ENCODE data around the gene ZNF469.

ZNF469 gene

GRCh38 chr16:88382491-88383400 is at the start of gene ZNF469:
Gene ZNF469 (plus strand): TSS chr16:88382959. CDS start chr16:88427471, 44,512 bp downstream.
- peak in 1 of 2 donors; percentile 34 for DNase-seq

GRCh38 chr16:88333848-88334777 is 48.6 kb upstream of the ZNF469 start:
- no peak for DNase-seq

- no peak for DNase-seq
These were observed 47.7 kb upstream of the ZNF469 start for GRCh38 chr16:88334778-88335720.

- no peak for DNase-seq
These were observed 45.7 kb upstream of the ZNF469 start for GRCh38 chr16:88337021-88337420.

GRCh38 chr16:88337538-88337937 is 45.2 kb upstream of the ZNF469 start:
- DNase-seq, result no peak

DNA sequence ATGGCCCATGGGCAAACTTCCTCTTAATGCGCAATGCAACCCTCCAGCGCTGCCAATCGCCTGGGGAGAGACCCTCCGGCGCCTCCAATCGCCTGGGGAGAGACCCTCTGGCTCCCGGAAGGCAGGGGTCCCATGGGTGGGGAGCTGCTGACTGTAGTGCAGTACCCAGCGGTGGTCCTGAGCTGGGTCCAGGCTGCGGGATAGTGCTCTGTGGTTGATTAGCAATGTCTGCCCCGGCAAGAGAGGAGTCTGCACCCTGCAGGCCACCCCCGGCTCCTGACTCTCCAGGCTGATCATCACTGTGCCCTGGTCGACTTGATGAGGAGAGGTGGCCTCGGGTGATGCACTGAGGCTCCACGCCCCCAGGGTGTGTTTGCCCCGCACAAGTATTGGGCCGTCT is 44.6 kb upstream of the ZNF469 start:
- DNase-seq, result no peak

DNA sequence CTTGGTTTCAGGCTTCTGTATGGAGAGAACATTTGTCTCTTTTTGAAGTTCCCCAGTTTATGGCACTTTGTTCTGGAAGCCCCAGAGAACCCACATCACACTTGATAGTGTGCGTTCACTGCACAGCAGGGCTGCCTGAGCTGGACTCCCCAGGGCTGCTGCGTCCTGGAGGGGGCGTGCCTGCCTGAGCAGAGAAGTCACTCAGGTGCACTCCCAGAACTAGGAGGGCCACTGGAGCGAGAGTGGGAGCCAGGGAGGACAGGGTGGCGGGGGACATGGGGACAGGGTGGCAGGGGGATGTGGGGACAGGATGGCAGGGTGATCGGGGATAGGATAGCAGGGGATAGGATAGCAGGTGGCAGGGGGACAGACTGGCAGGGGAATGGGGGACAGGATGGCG is 43.9 kb upstream of the ZNF469 start:
- DNase-seq, result no peak

GRCh38 chr16:88339930-88340754 is 42.6 kb upstream of the ZNF469 start:
- no peak for DNase-seq

- DNase-seq, result no peak
These were observed 42.0 kb upstream of the ZNF469 start for GRCh38 chr16:88340755-88341150.

DNA sequence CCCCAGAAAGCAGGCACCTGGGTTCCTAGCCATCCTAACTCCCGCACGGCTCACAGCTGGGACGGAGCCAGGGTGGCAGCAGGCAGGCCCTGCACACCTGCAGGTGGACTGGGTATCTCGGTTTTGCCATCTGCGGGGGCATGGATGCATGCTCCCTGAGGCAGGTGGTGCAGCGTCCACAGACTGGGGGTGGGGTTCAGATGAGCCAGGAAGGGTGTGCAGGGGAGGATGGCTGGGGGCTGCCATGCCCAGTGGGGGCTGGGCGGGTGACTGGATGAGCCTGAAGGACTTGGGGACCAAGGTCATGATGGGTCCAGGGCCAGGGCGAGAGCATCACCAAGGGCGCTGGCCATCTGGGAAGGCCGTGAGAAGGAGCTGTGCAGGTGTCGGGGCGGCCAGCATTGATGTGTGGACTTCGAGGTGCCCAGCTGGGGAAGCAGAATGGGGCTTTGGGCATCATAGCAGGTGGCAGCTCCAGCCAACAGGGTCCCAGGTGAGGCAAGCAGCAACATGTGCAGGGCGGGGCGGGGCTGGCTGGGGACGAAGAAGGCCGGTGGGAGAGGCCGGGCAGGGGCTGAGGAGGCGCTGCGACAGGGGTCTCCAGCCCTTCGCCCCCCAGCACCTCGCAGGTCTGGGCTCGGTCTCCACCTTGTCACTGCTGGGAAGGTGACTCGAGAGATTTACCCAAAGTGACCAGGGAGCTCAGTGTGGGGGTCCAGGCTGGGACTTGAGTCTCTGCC is 41.0 kb upstream of the ZNF469 start:
- DNase-seq, result no peak

- DNase-seq, result no peak
These were observed 40.3 kb upstream of the ZNF469 start for GRCh38 chr16:88342491-88342890.

GRCh38 chr16:88343271-88343791 is 39.4 kb upstream of the ZNF469 start:
- no peak for DNase-seq

DNA sequence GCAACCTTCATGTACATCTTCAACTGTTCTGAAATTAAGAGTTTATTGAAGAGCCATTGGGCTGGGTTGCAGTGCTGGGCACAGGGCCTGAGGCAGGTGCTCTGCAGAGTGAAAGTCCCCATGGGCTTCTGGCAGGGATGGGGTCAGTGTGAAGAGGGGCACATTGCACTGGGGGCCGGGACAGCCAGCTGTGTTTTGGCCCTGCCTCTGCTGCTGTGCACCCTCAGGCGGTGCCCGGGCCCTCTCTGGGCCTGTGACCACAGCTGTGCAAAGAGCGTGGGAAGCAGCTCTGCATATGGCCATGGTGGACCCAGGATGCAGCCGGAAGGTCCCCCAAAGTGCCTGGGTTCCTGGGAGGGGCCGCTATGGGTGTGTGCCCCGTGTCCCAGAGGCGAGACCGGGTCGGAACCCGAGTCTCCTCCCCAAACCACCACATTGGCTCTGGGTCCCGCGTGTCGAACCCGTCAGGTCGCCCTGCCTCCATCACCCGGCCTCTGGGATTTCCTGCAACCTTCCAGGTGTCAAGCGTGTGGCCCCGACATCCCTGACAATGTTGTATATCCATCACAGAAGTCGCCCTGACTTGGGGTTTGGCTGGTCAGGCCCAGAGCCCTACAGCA is 38.2 kb upstream of the ZNF469 start:
- no peak for DNase-seq

- no peak for DNase-seq
These were observed 37.6 kb upstream of the ZNF469 start for GRCh38 chr16:88345031-88345720.

GRCh38 chr16:88345721-88346560 is 36.8 kb upstream of the ZNF469 start:
- DNase-seq, result no peak

DNA sequence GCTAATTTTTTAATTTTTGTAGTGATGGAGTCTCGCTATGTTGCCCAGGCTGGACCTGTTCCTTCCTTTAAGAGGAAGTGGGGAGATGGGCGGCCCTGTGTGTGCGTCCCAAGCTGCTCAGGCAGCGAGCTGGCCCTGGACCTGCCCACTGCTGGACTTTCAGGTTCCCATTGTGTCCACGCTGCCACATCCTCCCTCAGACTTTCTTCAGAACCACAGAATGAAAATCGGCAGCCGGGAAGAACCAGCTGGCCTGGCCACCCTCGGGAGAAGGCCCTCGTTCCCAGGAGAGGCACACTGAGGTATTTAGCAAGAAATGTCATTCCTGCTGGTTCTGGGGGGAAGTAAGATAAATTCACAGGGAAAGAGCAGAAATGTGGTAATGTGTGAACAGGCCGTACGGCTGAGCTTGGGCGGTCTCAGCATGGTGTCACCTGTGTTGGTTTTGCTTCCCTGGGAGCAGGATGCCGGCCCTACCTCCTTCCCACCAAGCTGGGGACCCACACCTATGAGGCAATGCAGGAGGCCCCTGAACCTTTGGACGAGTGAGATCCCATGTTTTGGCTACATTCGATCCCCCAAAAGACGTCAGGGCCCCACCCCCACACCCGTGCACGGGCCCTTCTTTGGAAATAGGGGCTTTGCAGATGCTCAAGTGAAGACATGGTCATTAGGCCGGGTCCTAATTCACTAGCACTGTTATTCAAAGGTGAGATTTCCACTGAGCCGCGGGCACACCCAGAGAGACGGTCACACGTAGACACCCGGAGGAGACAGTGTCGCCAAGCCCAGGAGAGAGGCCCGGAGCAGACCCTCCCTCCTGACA is 35.9 kb upstream of the ZNF469 start:
- no peak for DNase-seq

GRCh38 chr16:88347656-88348376 is 34.9 kb upstream of the ZNF469 start:
- DNase-seq, result peak in 1 of 2 donors; percentile 17

All from stimulated activated CD4-positive, alpha-beta T cell treated with anti-CD3 and anti-CD28 coated beads, Interleukin-2, amount 100 ng/mL, for 24 hours (primary cell).